SU-DHL-6 (cell line): ENCODE data around the gene ADH5.

Source experiments
- H2AFZ ChIP-seq: fragments of 200-600 bp; sonication (generic); 2 replicates; pipeline ENCODE4 v1.6.1; 2014; ENCODE audit warnings: low read depth, mild to moderate bottlenecking, moderate library complexity, mixed read lengths, antibody characterized with exemption, low read length; ENCODE audit not compliant: severe bottlenecking
- H3F3A ChIP-seq: fragments of 200-600 bp; shearing (Covaris generic); 2 replicates; pipeline ENCODE4 v1.6.0; 2016; ENCODE audit warnings: antibody characterized with exemption, mild to moderate bottlenecking; ENCODE audit not compliant: insufficient read depth
- H3K27ac ChIP-seq: fragments of 200-600 bp; sonication (generic); 2 replicates; pipeline ENCODE4 v1.5.1; 2016; ENCODE audit warnings: low read depth, mild to moderate bottlenecking, low read length, moderate library complexity, mixed read lengths
- H3K27me3 ChIP-seq: fragments of 200-600 bp; sonication (generic), shearing (Covaris generic); 2 replicates; pipeline ENCODE4 v1.6.0; 2014; ENCODE audit warnings: mild to moderate bottlenecking, low read length
- H3K36me3 ChIP-seq: fragments of 200-600 bp; sonication (generic); 2 replicates; pipeline ENCODE4 v1.6.1; 2014; ENCODE audit warnings: mild to moderate bottlenecking, low read length, mixed read lengths
- H3K4me2 ChIP-seq: fragments of 300-600, 200-600 bp; shearing (Covaris generic), sonication (generic); 2 replicates; pipeline ENCODE4 v1.6.0; 2014; ENCODE audit warnings: low read length, low read depth, mild to moderate bottlenecking; ENCODE audit not compliant: poor library complexity, severe bottlenecking
- H3K4me3 ChIP-seq: fragments of 200-600 bp; sonication (generic); 2 replicates; pipeline ENCODE4 v1.5.1; 2014; ENCODE audit warnings: antibody characterized with exemption, low read length, mild to moderate bottlenecking, mixed read lengths; ENCODE audit not compliant: insufficient read depth, poor library complexity, severe bottlenecking
- H3K79me2 ChIP-seq: fragments of 200-600 bp; sonication (generic); 2 replicates; pipeline ENCODE4 v1.6.1; 2014; ENCODE audit warnings: mild to moderate bottlenecking, low read length, moderate library complexity; ENCODE audit not compliant: insufficient read depth
- H3K9ac ChIP-seq: fragments of 200-600 bp; sonication (generic); 2 replicates; pipeline ENCODE4 v1.7.0; 2014; ENCODE audit warnings: mild to moderate bottlenecking, low read length
- H3K9me2 ChIP-seq: fragments of 200-600 bp; sonication (generic); replicated peaks from 2 replicates; pipeline ENCODE4 v1.6.1; 2014; ENCODE audit warnings: low read length; ENCODE audit not compliant: insufficient read depth
- H3K9me3 ChIP-seq: fragments of 200-600 bp; sonication (generic); 2 replicates; pipeline ENCODE4 v1.6.1; 2014; ENCODE audit warnings: low read length, mixed read lengths; ENCODE audit not compliant: insufficient read depth
- H4K20me1 ChIP-seq: fragments of 200-600 bp; sonication (generic); 2 replicates; pipeline ENCODE4 v1.6.1; 2014; ENCODE audit warnings: low read depth, mild to moderate bottlenecking, antibody characterized with exemption, low read length, moderate library complexity, mixed read lengths
- CTCF ChIP-seq: fragments of 200-600 bp; sonication (generic); IDR thresholded peaks from one replicate; pipeline ENCODE4 v1.5.1; 2017; ENCODE audit warnings: antibody characterized with exemption, mild to moderate bottlenecking, low read length, moderate library complexity; ENCODE audit not compliant: insufficient read depth, poor library complexity, severe bottlenecking
- EZH2phosphoT487 ChIP-seq: fragments of 200-600 bp; sonication (generic), shearing (Covaris generic); conservative IDR thresholded peaks from 2 replicates; pipeline ENCODE4 v1.6.1; 2018; ENCODE audit warnings: mild to moderate bottlenecking, antibody characterized with exemption, low read length, moderate library complexity, mixed read lengths

The ADH5 gene

GRCh38 chr4:99061048-99061700 lies 27.4 kb downstream of the ADH5 start:
- H3K27ac ChIP-seq = no peak overlapping the region
- H3K79me2 ChIP-seq = no peaks in the 10 kb centered on the region
- no peak for TF ChIP-seq CTCF
- no peak for TF ChIP-seq EZH2phosphoT487

GRCh38 chr4:99059550-99059949 lies 29.0 kb downstream of the ADH5 start:
- H3K79me2 ChIP-seq = no peaks in the 10 kb centered on the region
- no peak overlapping the region for H3K4me2 ChIP-seq
- no peak for TF ChIP-seq EZH2phosphoT487
- no peak for TF ChIP-seq CTCF
- H3K9ac ChIP-seq = no peak overlapping the region
- H4K20me1 ChIP-seq = no peaks in the 10 kb centered on the region
- no peak overlapping the region for H2AFZ ChIP-seq
- no peaks in the 10 kb centered on the region for H3K36me3 ChIP-seq
- H3F3A ChIP-seq = no peaks in the 10 kb centered on the region
- no peaks in the 10 kb centered on the region for H3K9me2 ChIP-seq
- H3K4me3 ChIP-seq = no peak overlapping the region
- no peak overlapping the region for H3K27ac ChIP-seq
- H3K9me3 ChIP-seq = no peaks in the 10 kb centered on the region
- H3K27me3 ChIP-seq = no peaks in the 10 kb centered on the region

More at GRCh38 chr4:99061048-99061700, 27.4 kb downstream of the ADH5 start:
- no peaks in the 10 kb centered on the region for H3K9me2 ChIP-seq
- no peaks in the 10 kb centered on the region for H3K36me3 ChIP-seq
- no peaks in the 10 kb centered on the region for H4K20me1 ChIP-seq
- no peaks in the 10 kb centered on the region for H3K27me3 ChIP-seq
- no peaks in the 10 kb centered on the region for H3K9me3 ChIP-seq
- H3K9ac ChIP-seq = no peak overlapping the region
- H3F3A ChIP-seq = no peaks in the 10 kb centered on the region
- H3K4me3 ChIP-seq = no peak overlapping the region
- H2AFZ ChIP-seq = no peak overlapping the region
- H3K4me2 ChIP-seq = no peak overlapping the region

DNA sequence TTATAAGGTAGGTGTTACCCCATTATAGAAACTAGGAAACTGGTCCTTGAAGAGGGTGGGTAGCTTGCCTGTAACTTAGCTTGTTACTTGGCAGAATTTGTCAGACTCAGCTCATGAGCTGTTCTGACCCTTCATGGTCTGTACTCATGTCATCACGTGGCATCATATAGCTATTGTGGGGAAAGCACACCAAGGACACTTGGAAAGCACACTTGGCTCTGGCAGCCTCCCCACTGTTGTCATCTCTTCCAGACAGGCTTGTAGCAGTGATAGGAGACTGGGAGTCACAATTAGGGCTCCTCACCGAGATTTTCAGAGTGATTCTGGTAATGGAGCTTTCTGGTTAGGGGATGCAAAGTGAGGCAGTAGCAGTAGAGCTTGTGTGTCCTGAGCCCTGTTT lies 30.4 kb downstream of the ADH5 start:
- Histone ChIP-seq H4K20me1 (no peaks in the 10 kb centered on the region), H3K27me3 (no peaks in the 10 kb centered on the region), H3K36me3 (no peaks in the 10 kb centered on the region), H3K9me2 (no peaks in the 10 kb centered on the region), H3K9ac (no peak overlapping the region), H3K4me3 (no peak overlapping the region), H3K79me2 (no peaks in the 10 kb centered on the region), H2AFZ (no peak overlapping the region), H3F3A (no peaks in the 10 kb centered on the region), H3K27ac (no peak overlapping the region), H3K4me2 (no peak overlapping the region), H3K9me3 (no peaks in the 10 kb centered on the region)
- TF ChIP-seq CTCF (no peak), EZH2phosphoT487 (no peak)
